ENCODE data around the gene FILIP1L.

- no peak for TF ChIP-seq POLR2A (IDR thresholded peaks at IDR 0.05)
- TF ChIP-seq CTCF (IDR thresholded peaks at IDR 0.05), result no peak
- TF ChIP-seq POLR2AphosphoS5 (IDR thresholded peaks at IDR 0.05), result no peak
- no peak for TF ChIP-seq EP300 (IDR thresholded peaks at IDR 0.05)
Measured at GRCh38 chr3:99958222-99958912, 155.9 kb downstream of the FILIP1L start.

Data from stomach (tissue), 4 donors.